ENCODE results near the gene RGS3. TPM values are rescaled to one million over a fixed set of nuclear protein-coding genes. Genes with fewer than 3 reads are reported as not detected.
A peak's percentile ranks its signal among the peaks of the same experiment; 100 is the strongest.

The RGS3 gene
- total RNA-seq, 1 experiment from 2014 or later, result 35.8 TPM

- DNase-seq, result no peak
- H3K36me3 ChIP-seq, result no peaks in the 10 kb centered on the region
- no peaks in the 10 kb centered on the region for H3K9me3 ChIP-seq (replicated peaks)
- no peak overlapping the region for H3K4me3 ChIP-seq
- peaks cover 39% of the 10 kb centered on the region for H3K4me1 ChIP-seq
- no peak overlapping the region; the same call in 1 of the 2 replicates for H3K27ac ChIP-seq
- H3K27me3 ChIP-seq, result no peaks in the 10 kb centered on the region
Measured at GRCh38 chr9:113563826-113564497, 100.4 kb downstream of the RGS3 start.

- DNase-seq, result peak; percentile 87 to 88
- Histone ChIP-seq H3K9me3 (replicated peaks) (no peaks in the 10 kb centered on the region), H3K4me3 (peak overlapping the region; percentile 64), H3K27ac (peak overlapping the region; percentile 68), H3K27me3 (no peaks in the 10 kb centered on the region), H3K36me3 (no peaks in the 10 kb centered on the region), H3K4me1 (peaks cover 41% of the 10 kb centered on the region)
Measured at GRCh38 chr9:113564498-113565237, 101.1 kb downstream of the RGS3 start.

- 0 out of 2 replicates have a peak, but pooled peaks cover 5% of the 10 kb centered on the region for H3K36me3 ChIP-seq
- peak overlapping the region; percentile 64 for H3K4me3 ChIP-seq
- H3K27me3 ChIP-seq, result no peaks in the 10 kb centered on the region
- H3K9me3 ChIP-seq (replicated peaks), result peaks cover under 1% of the 10 kb centered on the region
- H3K4me1 ChIP-seq, result peaks cover 43% of the 10 kb centered on the region
- peak; percentile 72 to 77 for DNase-seq
- H3K27ac ChIP-seq, result peak overlapping the region; percentile 68
Measured at GRCh38 chr9:113566016-113566711, 102.6 kb downstream of the RGS3 start.

GRCh38 chr9:113566712-113567071 is 103.2 kb downstream of the RGS3 start:
- Histone ChIP-seq H3K36me3 (0 out of 2 replicates have a peak, but pooled peaks cover 5% of the 10 kb centered on the region), H3K27me3 (no peaks in the 10 kb centered on the region), H3K9me3 (replicated peaks) (peaks cover 5% of the 10 kb centered on the region), H3K27ac (no peak overlapping the region), H3K4me1 (peaks cover 43% of the 10 kb centered on the region), H3K4me3 (no peak overlapping the region)
- no peak for DNase-seq

- H3K4me3 ChIP-seq, result no peak overlapping the region
- H3K36me3 ChIP-seq, result 0 out of 2 replicates have a peak, but pooled peaks cover 5% of the 10 kb centered on the region
- peaks cover 43% of the 10 kb centered on the region for H3K4me1 ChIP-seq
- H3K27ac ChIP-seq, result no peak overlapping the region
- DNase-seq, result no peak
- no peaks in the 10 kb centered on the region for H3K27me3 ChIP-seq
- H3K9me3 ChIP-seq (replicated peaks), result peaks cover 5% of the 10 kb centered on the region
Measured at GRCh38 chr9:113567361-113568080, 104.0 kb downstream of the RGS3 start.

GRCh38 chr9:113568081-113568435 is 104.5 kb downstream of the RGS3 start:
- H3K4me3 ChIP-seq, result no peak overlapping the region
- DNase-seq, result no peak
- peaks cover 5% of the 10 kb centered on the region for H3K9me3 ChIP-seq (replicated peaks)
- no peak overlapping the region; the same call in 1 of the 2 replicates for H3K27ac ChIP-seq
- peaks cover 43% of the 10 kb centered on the region for H3K4me1 ChIP-seq
- H3K36me3 ChIP-seq, result 0 out of 2 replicates have a peak, but pooled peaks cover 5% of the 10 kb centered on the region
- no peaks in the 10 kb centered on the region for H3K27me3 ChIP-seq

GRCh38 chr9:113568571-113569321 is 105.2 kb downstream of the RGS3 start:
- H3K27ac ChIP-seq, result peak overlapping the region; percentile 67
- H3K4me1 ChIP-seq, result peaks cover 43% of the 10 kb centered on the region
- peak; percentile 97 to 98 for DNase-seq

GRCh38 chr9:113569472-113570060 is 106.0 kb downstream of the RGS3 start:
- DNase-seq, result no peak
- Histone ChIP-seq H3K27ac (peak overlapping the region; percentile 67), H3K4me3 (no peak overlapping the region), H3K4me1 (peaks cover 37% of the 10 kb centered on the region), H3K9me3 (replicated peaks) (peaks cover 5% of the 10 kb centered on the region), H3K27me3 (no peaks in the 10 kb centered on the region), H3K36me3 (0 out of 2 replicates have a peak, but pooled peaks cover 5% of the 10 kb centered on the region)

More at GRCh38 chr9:113568571-113569321, 105.2 kb downstream of the RGS3 start:
- Histone ChIP-seq H3K9me3 (replicated peaks) (peaks cover 5% of the 10 kb centered on the region), H3K36me3 (0 out of 2 replicates have a peak, but pooled peaks cover 5% of the 10 kb centered on the region), H3K27me3 (no peaks in the 10 kb centered on the region), H3K4me3 (no peak overlapping the region)

GRCh38 chr9:113570106-113570505 is 106.6 kb downstream of the RGS3 start:
- Histone ChIP-seq H3K9me3 (replicated peaks) (peaks cover 5% of the 10 kb centered on the region), H3K27ac (no peak overlapping the region), H3K4me3 (no peak overlapping the region), H3K36me3 (0 out of 2 replicates have a peak, but pooled peaks cover 5% of the 10 kb centered on the region), H3K27me3 (no peaks in the 10 kb centered on the region), H3K4me1 (peaks cover 36% of the 10 kb centered on the region)
- no peak for DNase-seq

- H3K36me3 ChIP-seq, result 0 out of 2 replicates have a peak, but pooled peaks cover 5% of the 10 kb centered on the region
- peaks cover 35% of the 10 kb centered on the region for H3K4me1 ChIP-seq
Measured at GRCh38 chr9:113570749-113571711, 107.5 kb downstream of the RGS3 start.

GRCh38 chr9:113572076-113572861 is 108.7 kb downstream of the RGS3 start:
- Histone ChIP-seq H3K36me3 (0 out of 2 replicates have a peak, but pooled peaks cover 5% of the 10 kb centered on the region), H3K4me3 (no peak overlapping the region), H3K27me3 (no peaks in the 10 kb centered on the region), H3K9me3 (replicated peaks) (peaks cover 5% of the 10 kb centered on the region), H3K4me1 (peaks cover 29% of the 10 kb centered on the region), H3K27ac (no peak overlapping the region)
- DNase-seq, result no peak

More at GRCh38 chr9:113570749-113571711, 107.5 kb downstream of the RGS3 start:
- DNase-seq, result no peak
- Histone ChIP-seq H3K27ac (no peak overlapping the region), H3K9me3 (replicated peaks) (peaks cover 5% of the 10 kb centered on the region), H3K4me3 (no peak overlapping the region), H3K27me3 (no peaks in the 10 kb centered on the region)

All from SJCRH30 (cell line).